Prostate gland (tissue), 2 donors: ENCODE results near the gene CA14.

Source experiments
- CTCF ChIP-seq, 4 experiments: fragments of 200-600 bp in 2 of 4; fragments of 450-650 bp in 2 of 4; sonication (generic) in 2 of 4; IDR thresholded peaks; 1 replicate in 3 of 4; 2 replicates in 1 of 4; pipeline ENCODE4 v1.5.1; 2016 to 2019; ENCODE audit warnings: antibody characterized with exemption in 4 of 4, mild to moderate bottlenecking in 2 of 4, moderate library complexity in 2 of 4
- POLR2A ChIP-seq: fragments of 450-650 bp; IDR thresholded peaks from one replicate; pipeline ENCODE4 v1.6.1; 2016; ENCODE audit warnings: antibody characterized with exemption, mild to moderate bottlenecking

- TF ChIP-seq CTCF (IDR thresholded peaks at IDR 0.05): no peak
- TF ChIP-seq POLR2A: no peak
Measured at GRCh38 chr1:150235294-150235851, 22.2 kb upstream of the CA14 start.
